ENCODE data around the gene TMPRSS11D.
A peak's percentile ranks its signal among the peaks of the same experiment; 100 is the strongest.

TMPRSS11D gene

GRCh38 chr4:67884701-67885100, 899 bp upstream of the TMPRSS11D start:
- no peak for DNase-seq

GRCh38 chr4:67883458-67883857, 344 bp downstream of the TMPRSS11D start:
- no peak for DNase-seq

- no peak for DNase-seq
Observed at GRCh38 chr4:67880866-67881610, 2.8 kb downstream of the TMPRSS11D start.

- DNase-seq, result no peak
Observed at GRCh38 chr4:67879486-67879885, 4.3 kb downstream of the TMPRSS11D start.

- DNase-seq, result no peak
Observed at GRCh38 chr4:67877086-67877485, 6.7 kb downstream of the TMPRSS11D start.

GRCh38 chr4:67874986-67875385, 8.8 kb downstream of the TMPRSS11D start:
- DNase-seq, result no peak

- DNase-seq, result no peak
Observed at GRCh38 chr4:67873116-67873515, 10.7 kb downstream of the TMPRSS11D start.

GRCh38 chr4:67871867-67872266, 11.9 kb downstream of the TMPRSS11D start:
- peak; percentile 1 for DNase-seq

GRCh38 chr4:67869580-67870190, 14.1 kb downstream of the TMPRSS11D start:
- DNase-seq, result no peak

- DNase-seq, result no peak
Observed at GRCh38 chr4:67861513-67861912, 22.3 kb downstream of the TMPRSS11D start.

GRCh38 chr4:67853336-67853735, 30.5 kb downstream of the TMPRSS11D start:
- DNase-seq, result no peak

GRCh38 chr4:67820903-67821302, 62.9 kb downstream of the TMPRSS11D start:
- no peak for DNase-seq

GRCh38 chr4:67810011-67810410, 73.8 kb downstream of the TMPRSS11D start:
- DNase-seq, result no peak

- no peak for DNase-seq
Observed at GRCh38 chr4:67809502-67809901, 74.3 kb downstream of the TMPRSS11D start.

- no peak for DNase-seq
Observed at GRCh38 chr4:67796810-67797209, 87.0 kb downstream of the TMPRSS11D start.

GRCh38 chr4:67790721-67791120, 93.1 kb downstream of the TMPRSS11D start:
- DNase-seq, result no peak

GRCh38 chr4:67787311-67787710, 96.5 kb downstream of the TMPRSS11D start:
- no peak for DNase-seq

GRCh38 chr4:67785528-67785927, 98.3 kb downstream of the TMPRSS11D start:
- no peak for DNase-seq

- DNase-seq, result no peak
Observed at GRCh38 chr4:67779631-67780030, 104.2 kb downstream of the TMPRSS11D start.

- DNase-seq, result no peak
Observed at GRCh38 chr4:67776746-67777145, 107.1 kb downstream of the TMPRSS11D start.
